ENCODE measurements around the gene KCNJ12. TPM values are rescaled to one million over a fixed set of nuclear protein-coding genes. Genes with fewer than 3 reads are reported as not detected.
A peak's percentile ranks its signal among the peaks of the same experiment; 100 is the strongest.

Gene KCNJ12
- total RNA-seq, 1 donor from 2014 or later, result 0.56 TPM

GRCh38 chr17:21458054-21458453, 81.9 kb downstream of the KCNJ12 start:
- Histone ChIP-seq H3K9ac (no peak overlapping the region), H3K27me3 (peaks cover 92% of the 10 kb centered on the region), H3K9me3 (ENCODE audit: low read depth) (no peaks in the 10 kb centered on the region), H3K36me3 (no peaks in the 10 kb centered on the region), H2AFZ (replicated peaks) (peak overlapping the region; percentile 85), H3K4me2 (peak overlapping the region; percentile 67), H3K4me1 (peaks cover 8% of the 10 kb centered on the region), H3K27ac (no peak overlapping the region), H3K4me3 (no peak overlapping the region), H3F3A (ENCODE audit: low read depth) (peaks cover 6% of the 10 kb centered on the region), H3K79me2 (ENCODE audit: low read depth) (no peaks in the 10 kb centered on the region), H4K20me1 (ENCODE audit: low read depth) (no peaks in the 10 kb centered on the region)
- no peak overlapping the region for H3K27ac Mint-ChIP-seq
- H3K4me3 Mint-ChIP-seq, result no peak overlapping the region
- peak; percentile 40 for DNase-seq (ENCODE audit: low spot score)
- H3K36me3 Mint-ChIP-seq, result no peaks in the 10 kb centered on the region
- peaks cover 4% of the 10 kb centered on the region for H3K9me3 Mint-ChIP-seq
- peaks cover 30% of the 10 kb centered on the region for H3K27me3 Mint-ChIP-seq (ENCODE audit: insufficient read depth, low read depth)
- no peak for TF ChIP-seq EZH2phosphoT487 (IDR thresholded peaks at IDR 0.05)
- TF ChIP-seq EZH2 (IDR thresholded peaks at IDR 0.05), result no peak
- TF ChIP-seq CTCF (IDR thresholded peaks at IDR 0.05), result no peak
- peaks cover 16% of the 10 kb centered on the region for H3K4me1 Mint-ChIP-seq

- Mint-ChIP-seq H3K9me3 (peaks cover 4% of the 10 kb centered on the region), H3K27ac (no peak overlapping the region), H3K27me3 (ENCODE audit: insufficient read depth, low read depth) (peaks cover 29% of the 10 kb centered on the region), H3K4me1 (peaks cover 28% of the 10 kb centered on the region), H3K36me3 (no peaks in the 10 kb centered on the region), H3K4me3 (no peak overlapping the region)
- DNase-seq (ENCODE audit: low spot score), result no peak
- no peak overlapping the region for H2AFZ ChIP-seq (replicated peaks)
- peaks cover 19% of the 10 kb centered on the region for H3K4me1 ChIP-seq
- TF ChIP-seq EZH2phosphoT487 (IDR thresholded peaks at IDR 0.05), result no peak
- no peak for TF ChIP-seq EZH2 (IDR thresholded peaks at IDR 0.05)
- no peak for TF ChIP-seq CTCF (IDR thresholded peaks at IDR 0.05)
- no peaks in the 10 kb centered on the region for H3K36me3 ChIP-seq
- H3F3A ChIP-seq (ENCODE audit: low read depth), result peaks cover 6% of the 10 kb centered on the region
- no peaks in the 10 kb centered on the region for H4K20me1 ChIP-seq (ENCODE audit: low read depth)
- H3K27me3 ChIP-seq, result peaks cover 92% of the 10 kb centered on the region
- H3K4me3 ChIP-seq, result no peak overlapping the region
- no peak overlapping the region for H3K9ac ChIP-seq
- no peak overlapping the region for H3K27ac ChIP-seq
- no peaks in the 10 kb centered on the region for H3K79me2 ChIP-seq (ENCODE audit: low read depth)
- no peak overlapping the region for H3K4me2 ChIP-seq
- H3K9me3 ChIP-seq (ENCODE audit: low read depth), result no peaks in the 10 kb centered on the region
These were observed 83.4 kb downstream of the KCNJ12 start for GRCh38 chr17:21459536-21459935.

GRCh38 chr17:21460358-21460757, 84.2 kb downstream of the KCNJ12 start:
- H3K4me3 ChIP-seq, result no peak overlapping the region
- H3F3A ChIP-seq (ENCODE audit: low read depth), result peaks cover 6% of the 10 kb centered on the region
- no peak for DNase-seq (ENCODE audit: low spot score)
- no peak for TF ChIP-seq EZH2 (IDR thresholded peaks at IDR 0.05)
- TF ChIP-seq EZH2phosphoT487 (IDR thresholded peaks at IDR 0.05), result no peak
- no peak for TF ChIP-seq CTCF (IDR thresholded peaks at IDR 0.05)
- no peak overlapping the region for H3K4me2 ChIP-seq
- H3K27me3 ChIP-seq, result peaks cover 92% of the 10 kb centered on the region
- H3K9me3 Mint-ChIP-seq, result peaks cover 4% of the 10 kb centered on the region
- H3K4me1 Mint-ChIP-seq, result peaks cover 32% of the 10 kb centered on the region
- peaks cover 24% of the 10 kb centered on the region for H3K27me3 Mint-ChIP-seq (ENCODE audit: insufficient read depth, low read depth)
- no peak overlapping the region for H3K9ac ChIP-seq
- H3K27ac Mint-ChIP-seq, result no peak overlapping the region
- no peaks in the 10 kb centered on the region for H4K20me1 ChIP-seq (ENCODE audit: low read depth)
- no peak overlapping the region for H3K4me3 Mint-ChIP-seq
- H3K27ac ChIP-seq, result no peak overlapping the region
- no peaks in the 10 kb centered on the region for H3K79me2 ChIP-seq (ENCODE audit: low read depth)
- H3K36me3 ChIP-seq, result no peaks in the 10 kb centered on the region
- H3K4me1 ChIP-seq, result peaks cover 19% of the 10 kb centered on the region
- no peaks in the 10 kb centered on the region for H3K36me3 Mint-ChIP-seq
- no peak overlapping the region for H2AFZ ChIP-seq (replicated peaks)
- no peaks in the 10 kb centered on the region for H3K9me3 ChIP-seq (ENCODE audit: low read depth)
